K562 (cell line): ENCODE measurements around the gene VSIG1. TPM values are rescaled to one million over a fixed set of nuclear protein-coding genes. Genes with fewer than 3 reads are reported as not detected.

Experiments used
- ATAC-seq: fragments of 200-7000 bp; cut with Tn5 transposase; 3 replicates; pipeline ENCODE4 v1.9.1; 2020; ENCODE audit warnings: moderate library complexity
- BruUV-seq: library from RNA; stranded (reverse); fragments of 400-500 nt; replicated peaks from 2 replicates; lab custom pipeline; 2021; lab: Mats Ljungman, UMichigan
- CTCF ChIA-PET: fragments of 300-600 bp; formaldehyde crosslinking; extraction: SDS; loops from one replicate; lab custom pipeline; 2021; ENCODE audit warnings: low intra/inter-chr PET ratio; lab: Yijun Ruan, JAX
- POLR2A ChIA-PET: fragments of 300-600, 350-650 bp; sonication (Branson Sonifier 250); formaldehyde crosslinking; extraction: SDS; loops from one replicate; lab custom pipeline; 2021; ENCODE audit warnings: antibody characterized with exemption, inconsistent platforms; lab: Yijun Ruan, JAX
- DNase-seq, 4 experiments: peaks; one replicate each; pipeline versions ENCODE4 v3.0.0 to v3.0.0-alpha.2; 2011 to 2018; ENCODE audit warnings: low spot score in 3 of 4, mixed read lengths in 3 of 4; ENCODE audit errors: extremely low read depth in 1 of 4
- FAIRE-seq: peaks from 2 replicates; lab custom pipeline; 2011; peaks lifted over from hg19 to GRCh38; lab: Jason Lieb, UNC
- H2AFZ ChIP-seq: 2 replicates; pipeline ENCODE4 v1.6.0; 2011; ENCODE audit warnings: low read depth, low read length, control low read depth, inconsistent platforms
- H3K27ac ChIP-seq: fragments of 200-600 bp; 3 replicates; pipeline ENCODE4 v1.8.0; 2011; ENCODE audit warnings: low read depth, mild to moderate bottlenecking, control low read depth, inconsistent platforms, low read length, moderate library complexity, mixed read lengths; ENCODE audit errors: extremely low read depth
- H3K27me3 ChIP-seq, 2 experiments: fragments of 300-600 bp in 1 of 2; 2 replicates in 1 of 2; 3 replicates in 1 of 2; pipeline versions ENCODE4 v1.6.0 to v1.8.0; 2011; ENCODE audit warnings: inconsistent platforms in 2 of 2, low read length in 2 of 2, mild to moderate bottlenecking in 1 of 2, mixed read lengths in 1 of 2, moderate library complexity in 1 of 2; ENCODE audit not compliant: control insufficient read depth in 2 of 2, insufficient read depth in 2 of 2
- H3K36me3 ChIP-seq: fragments of 300-600 bp; 3 replicates; pipeline ENCODE4 v1.8.0; 2011; ENCODE audit warnings: mild to moderate bottlenecking, low read length, inconsistent platforms; ENCODE audit not compliant: control insufficient read depth, insufficient read depth
- H3K4me1 ChIP-seq, 2 experiments: fragments of 200-600 bp in 1 of 2; replicated peaks in 1 of 2; 2 replicates in 1 of 2; 3 replicates in 1 of 2; pipeline versions ENCODE4 v1.5.1 to v1.8.0; 2011; ENCODE audit warnings: inconsistent platforms in 2 of 2, low read length in 2 of 2, mild to moderate bottlenecking in 1 of 2, mixed read lengths in 1 of 2, moderate library complexity in 1 of 2; ENCODE audit not compliant: control insufficient read depth in 2 of 2, insufficient read depth in 2 of 2
- H3K4me2 ChIP-seq: 2 replicates; pipeline ENCODE4 v1.6.1; 2011; ENCODE audit warnings: low read length, control low read depth, inconsistent platforms, mixed read lengths; ENCODE audit not compliant: insufficient read depth
- H3K4me3 ChIP-seq: fragments of 200-600 bp; sonication (generic), shearing (Covaris generic); 2 replicates; pipeline ENCODE4 v1.5.1; 2016; ENCODE audit warnings: control low read depth, inconsistent platforms
- H3K79me2 ChIP-seq: fragments of 200-600 bp; 3 replicates; pipeline ENCODE4 v1.8.0; 2011; ENCODE audit warnings: low read length, inconsistent platforms; ENCODE audit not compliant: control insufficient read depth, insufficient read depth
- H3K9ac ChIP-seq, 2 experiments: 2 replicates each; pipeline versions ENCODE4 v1.6.0 to v1.6.1; 2011; ENCODE audit warnings: low read depth in 2 of 2, low read length in 2 of 2, control low read depth in 1 of 2, inconsistent platforms in 1 of 2, mild to moderate bottlenecking in 1 of 2, mixed read lengths in 1 of 2; ENCODE audit not compliant: insufficient read depth in 1 of 2
- H3K9me1 ChIP-seq: one replicate; pipeline ENCODE4 v1.6.0; 2011; ENCODE audit warnings: inconsistent platforms, mild to moderate bottlenecking, low read length, moderate library complexity; ENCODE audit not compliant: control insufficient read depth, insufficient read depth
- H3K9me3 ChIP-seq: replicated peaks from 2 replicates; pipeline ENCODE4 v1.5.1; 2011; ENCODE audit warnings: low read depth, low read length, inconsistent platforms; ENCODE audit not compliant: control insufficient read depth, insufficient read depth
- H4K20me1 ChIP-seq: replicated peaks from 2 replicates; pipeline ENCODE4 v1.6.1; 2011; ENCODE audit warnings: low read length, inconsistent platforms, mixed read lengths; ENCODE audit not compliant: control insufficient read depth, insufficient read depth
- HMGN3 ChIP-seq: IDR thresholded peaks from 2 replicates; pipeline ENCODE4 v1.6.1; 2011; ENCODE audit warnings: borderline replicate concordance, low read depth, mild to moderate bottlenecking, mixed read lengths, low read length; ENCODE audit not compliant: insufficient read length; ENCODE audit errors: extremely low read depth
- MYC ChIP-seq, 2 experiments: fragments of 250-450 bp in 1 of 2; sonication (Bioruptor Pico) in 1 of 2; IDR thresholded peaks; 2 replicates each; pipeline versions ENCODE4 v1.5.1 to v1.6.1; 2012 to 2021; ENCODE audit warnings: low read depth in 2 of 2, borderline replicate concordance in 1 of 2, improper control_type of control experiment in 1 of 2, low read length in 1 of 2, mild to moderate bottlenecking in 1 of 2, moderate library complexity in 1 of 2
- PHB ChIP-seq: fragments of 250-450 bp; sonication (Bioruptor Pico); IDR thresholded peaks from 2 replicates; pipeline ENCODE4 v1.5.0; 2021
- PHF8 ChIP-seq: fragments of 200-600 bp; sonication (generic); IDR thresholded peaks from 2 replicates; pipeline ENCODE4 v1.6.1; 2012; ENCODE audit warnings: mixed run types, mild to moderate bottlenecking, inconsistent platforms, low read length, moderate library complexity, borderline replicate concordance
- THRAP3 ChIP-seq: fragments of 450-650 bp; IDR thresholded peaks from 2 replicates; pipeline ENCODE4 v1.6.1; 2016; ENCODE audit warnings: mild to moderate bottlenecking, inconsistent platforms, borderline replicate concordance
- WGBS: fragments of 100-300 bp; shearing (Covaris generic); methylation state at CpG from one replicate; pipeline ENCODE4 v1.1.6; 2016; ENCODE audit warnings: low coverage, mixed read lengths; ENCODE audit not compliant: insufficient coverage; ENCODE audit errors: missing lambda C conversion rate; 5-methylcytosine and 5-hydroxymethylcytosine counted together
- in situ Hi-C: fragments of 300-500 bp; cut with MboI; formaldehyde crosslinking; loops from 4 replicates; pipeline ENCODE4 v1.15.0; 2018; ENCODE audit warnings: inconsistent platforms, mixed read lengths
- intact Hi-C: fragments of 100-400 bp; cut with micrococcal nuclease; formaldehyde crosslinking; loops from 2 replicates; pipeline ENCODE4 v1.14.2; 2022
- polyA plus RNA-seq, 8 experiments: library from polyadenylated mRNA; depleted of rRNA in 4 of 8; stranded (reverse) in 5 of 8; unstranded in 3 of 8; fragments of >200 nt; fragmentation: Nextera tagmentation in 2 of 8; fragmentation: Illumina TruSeq in 1 of 8; extraction: Ambion mirVana in 2 of 8; extraction: Trizol in 1 of 8; gene quantifications; 2 replicates each; pipeline versions ENCODE4 v1.2.1 to v1.2.3, GENCODE V29; 2011 to 2014; ENCODE audit warnings: inconsistent platforms in 1 of 8, missing spikeins in 1 of 8
- total RNA-seq, 7 experiments: library from RNA; depleted of rRNA in 6 of 7; stranded (reverse); fragments of >200 nt in 6 of 7; fragmentation: Illumina TruSeq in 2 of 7; extraction: Trizol in 2 of 7; gene quantifications; 2 replicates each; pipeline versions ENCODE4 v1.2.1 to v1.2.3, GENCODE V29; 2011 to 2021; ENCODE audit warnings: low replicate concordance in 1 of 7
- TF ChIP-seq, protein P1 (sequence below): fragments of 450-650 bp; formaldehyde crosslinking; IDR thresholded peaks from 2 replicates; pipeline ENCODE4 v1.4.0; 2020; ENCODE audit warnings: mild to moderate bottlenecking, moderate library complexity

The VSIG1 gene
- total and polyA plus RNA-seq, 9 of the 15 experiments (the other 6 are each of a cell fraction or from before 2014, with no cell fraction given) = not detected

DNA sequence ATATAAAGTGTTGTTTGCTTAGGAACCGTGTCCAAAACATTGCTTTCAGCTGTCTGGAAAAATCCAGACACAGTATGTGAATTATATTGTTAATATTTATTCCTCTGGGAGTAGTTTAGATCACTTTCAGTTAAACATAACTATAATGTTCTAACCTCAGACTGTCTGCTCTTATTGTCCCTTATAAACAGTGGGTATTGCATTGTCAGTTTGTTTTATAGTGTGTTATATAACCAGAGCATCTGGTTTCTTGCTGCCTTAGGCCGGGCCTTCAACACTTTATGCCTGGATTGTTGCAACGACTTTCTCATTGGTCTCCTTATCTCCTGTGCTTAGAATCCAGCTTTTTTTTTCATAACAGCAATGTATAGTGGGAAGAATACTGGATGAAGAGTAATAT is 73.1 kb downstream of the VSIG1 start:
- Histone ChIP-seq H2AFZ (no peak overlapping the region), H3K9me1 (no peaks in the 10 kb centered on the region), H4K20me1 (no peaks in the 10 kb centered on the region), H3K4me3 (no peak overlapping the region), H3K27me3 (no peaks in the 10 kb centered on the region), H3K9ac (no peak overlapping the region), H3K36me3 (no peaks in the 10 kb centered on the region), H3K27ac (no peak overlapping the region), H3K9me3 (no peaks in the 10 kb centered on the region)
- POLR2A ChIA-PET = interaction anchor here (0.5 to 1.3 kb wide), 2 partner anchors 13 to 40 kb away, joined by 3 read pairs; no protein-coding TSS in a partner anchor
- BruUV-seq = no TSS peak
- no peak for DNase-seq
- in situ Hi-C loops (no loop called here), intact Hi-C loops (no loop called here)
- CTCF ChIA-PET = no interaction called here
- 32% methylated on average over 3 of the region's 3 CpGs for WGBS
- TF ChIP-seq MYC (IDR thresholded peaks at IDR 0.05; ENCODE audit: low read depth, low read length) (no peak), MYC (CRISPR knock-in tag; IDR thresholded peaks at IDR 0.05; ENCODE audit: borderline replicate concordance, low read depth) (no peak), HMGN3 (no peak), PHF8 (no peak), PHB (CRISPR knock-in tag) (no peak), THRAP3 (no peak)
- TF ChIP-seq, protein P1, sequence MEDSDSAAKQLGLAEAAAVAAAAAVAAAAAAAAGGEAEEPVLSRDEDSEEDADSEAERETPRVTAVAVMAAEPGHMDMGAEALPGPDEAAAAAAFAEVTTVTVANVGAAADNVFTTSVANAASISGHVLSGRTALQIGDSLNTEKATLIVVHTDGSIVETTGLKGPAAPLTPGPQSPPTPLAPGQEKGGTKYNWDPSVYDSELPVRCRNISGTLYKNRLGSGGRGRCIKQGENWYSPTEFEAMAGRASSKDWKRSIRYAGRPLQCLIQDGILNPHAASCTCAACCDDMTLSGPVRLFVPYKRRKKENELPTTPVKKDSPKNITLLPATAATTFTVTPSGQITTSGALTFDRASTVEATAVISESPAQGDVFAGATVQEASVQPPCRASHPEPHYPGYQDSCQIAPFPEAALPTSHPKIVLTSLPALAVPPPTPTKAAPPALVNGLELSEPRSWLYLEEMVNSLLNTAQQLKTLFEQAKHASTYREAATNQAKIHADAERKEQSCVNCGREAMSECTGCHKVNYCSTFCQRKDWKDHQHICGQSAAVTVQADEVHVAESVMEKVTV (CRISPR knock-in tag) = no peak
- TF ChIP-seq, all 486 proteins: peak for 0
- FAIRE-seq = no peak
- no peak for ATAC-seq
- no peak overlapping the region for H3K4me2 ChIP-seq
- no peaks in the 10 kb centered on the region; a peak in 1 of 5 replicates for H3K4me1 ChIP-seq
- no peaks in the 10 kb centered on the region for H3K79me2 ChIP-seq
